Glomerular endothelial cell (primary cell): ENCODE data around the gene FN1. TPM values are rescaled to one million over a fixed set of nuclear protein-coding genes. Genes with fewer than 3 reads are reported as not detected.
"Not testable (repeated sequence)": the region's sequence is repeated elsewhere in the genome, so short reads cannot be mapped to it uniquely, and the experiment has no call there.

Experiments
- DNase-seq: peaks from one replicate; pipeline ENCODE4 v3.0.0-alpha.2; 2011; ENCODE audit warnings: low read depth, low spot score; ENCODE audit errors: extremely low read depth
- total RNA-seq: library from RNA; depleted of rRNA; stranded (reverse); fragments of >200 nt; gene quantifications from 2 replicates; pipeline ENCODE4 v1.2.3, GENCODE V29; 2015

FN1 gene
- total RNA-seq, 1 donor from 2014 or later: 8,511 TPM

GRCh38 chr2:215423928-215424540, 11.8 kb downstream of the FN1 start:
- no peak for DNase-seq

- no peak for DNase-seq
Observed at GRCh38 chr2:215423234-215423633, 12.6 kb downstream of the FN1 start.

DNA sequence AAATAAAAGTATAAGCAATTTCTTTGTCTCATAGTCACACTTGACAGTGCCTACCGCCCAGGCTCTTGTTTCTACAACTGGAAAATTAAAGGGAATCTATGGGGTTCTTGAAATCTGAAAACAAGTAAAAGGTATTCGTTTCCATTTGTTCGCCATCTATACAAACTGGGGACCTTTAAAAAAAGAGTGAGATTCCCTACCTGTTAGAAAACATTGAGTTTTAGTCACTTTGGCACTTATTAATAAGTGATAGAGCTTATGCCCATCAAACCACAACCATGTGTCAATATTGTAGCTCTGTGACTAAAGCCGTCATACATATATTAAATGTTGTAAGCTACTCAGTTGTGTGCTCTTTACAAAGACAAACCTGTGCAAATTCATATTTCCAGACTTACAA, 13.2 kb downstream of the FN1 start:
- no peak for DNase-seq

DNA sequence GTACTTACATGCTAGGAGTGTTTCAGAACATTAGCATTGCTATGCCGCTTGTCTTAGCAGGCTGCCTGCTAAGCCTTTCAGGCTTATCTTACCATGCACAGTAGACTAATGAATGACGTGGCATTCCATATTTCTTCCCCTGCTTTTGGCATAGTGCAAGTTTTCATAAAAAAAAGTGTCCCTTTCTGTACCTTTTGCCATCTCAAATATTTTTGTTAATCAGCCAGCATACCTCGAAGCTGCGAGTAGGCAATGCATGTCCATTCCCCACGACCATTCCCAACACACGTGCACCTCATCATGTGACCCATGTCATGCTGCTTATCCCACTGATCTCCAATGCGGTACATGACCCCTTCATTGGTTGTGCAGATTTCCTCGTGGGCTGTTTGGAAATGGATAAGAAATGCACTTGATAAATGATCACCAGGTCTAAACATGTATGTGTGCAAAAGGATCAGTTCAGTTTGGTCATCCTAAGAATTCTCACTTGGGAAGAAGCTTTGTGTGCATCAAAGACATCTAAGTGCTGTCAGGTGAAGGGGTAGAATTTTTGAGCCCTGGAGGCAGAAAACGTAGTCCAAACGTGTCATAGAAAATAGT, 13.9 kb downstream of the FN1 start:
- no peak for DNase-seq

DNA sequence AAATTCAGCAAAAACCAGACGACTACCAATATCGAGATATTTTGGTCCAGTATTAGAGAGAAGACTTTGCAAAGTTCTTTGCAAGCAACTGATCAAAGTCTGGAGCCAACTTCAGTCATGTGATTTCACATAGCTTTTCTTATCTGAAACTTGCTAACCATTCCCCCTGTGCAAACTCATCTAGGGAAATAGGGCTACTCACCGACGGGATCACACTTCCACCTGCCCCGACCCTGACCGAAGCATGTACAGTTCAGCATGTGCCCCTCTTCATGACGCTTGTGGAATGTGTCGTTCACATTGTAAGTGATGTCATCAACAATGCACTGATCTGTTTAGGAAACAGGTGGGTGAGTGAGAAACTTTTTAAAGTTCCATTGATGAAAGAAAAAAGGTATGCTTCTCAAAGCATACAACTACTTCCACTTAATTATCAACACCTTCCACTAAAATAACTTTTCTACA, 15.4 kb downstream of the FN1 start:
- DNase-seq: no peak

- DNase-seq: no peak
Observed at GRCh38 chr2:215419769-215420470, 15.9 kb downstream of the FN1 start.

- no peak for DNase-seq
Observed at GRCh38 chr2:215419113-215419512, 16.8 kb downstream of the FN1 start.

- no peak for DNase-seq
Observed at GRCh38 chr2:215418064-215418963, 17.6 kb downstream of the FN1 start.

- DNase-seq: no peak
Observed at GRCh38 chr2:215417400-215417951, 18.4 kb downstream of the FN1 start.

DNA sequence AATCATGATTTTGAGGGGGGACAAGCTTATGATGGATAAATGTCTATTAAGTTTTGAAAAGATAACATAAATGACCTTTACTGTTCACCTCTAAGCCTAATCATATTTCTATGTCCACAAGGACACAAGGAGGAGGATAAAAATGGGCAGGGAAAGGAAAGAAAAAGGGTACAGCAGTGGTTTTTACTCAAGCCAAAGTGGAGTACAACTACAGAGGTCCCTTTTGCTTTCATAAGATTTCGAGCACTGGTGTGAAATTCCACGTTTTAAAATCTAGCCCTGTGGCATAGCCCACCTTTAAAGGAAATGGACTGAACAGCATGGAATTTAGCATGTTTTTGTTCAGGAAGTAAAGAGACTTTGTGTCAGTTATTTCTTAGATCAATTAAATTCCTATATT, 19.2 kb downstream of the FN1 start:
- DNase-seq: no peak

GRCh38 chr2:215415820-215416577, 19.9 kb downstream of the FN1 start:
- no peak for DNase-seq

DNA sequence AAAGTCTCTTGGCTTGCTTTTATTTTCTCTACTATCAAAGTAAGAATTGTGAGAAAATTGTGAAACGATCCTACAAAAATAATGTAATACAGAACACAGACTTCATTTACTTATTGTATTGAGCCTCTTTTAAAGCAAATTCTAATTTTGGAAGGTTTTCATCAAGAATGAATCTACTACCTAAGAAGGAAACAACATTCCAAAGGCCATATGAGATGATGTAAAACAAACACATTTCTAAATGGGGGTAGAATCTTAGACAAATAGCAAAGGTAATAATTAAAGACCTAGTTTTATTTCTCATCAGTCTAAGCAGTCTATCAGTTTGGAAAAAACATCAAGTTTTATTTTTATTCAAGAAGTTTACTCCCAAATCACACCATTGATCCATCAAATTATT, 20.6 kb downstream of the FN1 start:
- no peak for DNase-seq

DNA sequence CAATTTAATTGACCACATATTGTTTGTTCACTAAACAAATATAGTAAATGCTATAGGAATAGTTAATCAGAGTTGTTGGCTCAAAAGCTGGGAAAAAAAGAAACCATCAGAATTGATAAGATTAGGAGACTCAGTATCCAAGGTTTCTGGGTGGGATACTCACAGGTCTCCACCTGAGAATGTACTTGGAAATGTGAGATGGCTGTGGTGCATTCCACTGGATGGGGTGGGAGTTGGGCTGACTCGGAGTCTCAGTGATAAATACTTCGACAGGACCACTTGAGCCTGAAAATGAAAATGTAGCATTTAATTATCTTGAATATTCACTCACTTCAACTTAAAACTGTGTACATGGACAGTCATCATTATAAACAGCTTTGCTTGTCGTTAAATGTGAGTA, 21.2 kb downstream of the FN1 start:
- no peak for DNase-seq

- no peak for DNase-seq
Observed at GRCh38 chr2:215413974-215414373, 21.9 kb downstream of the FN1 start.

DNA sequence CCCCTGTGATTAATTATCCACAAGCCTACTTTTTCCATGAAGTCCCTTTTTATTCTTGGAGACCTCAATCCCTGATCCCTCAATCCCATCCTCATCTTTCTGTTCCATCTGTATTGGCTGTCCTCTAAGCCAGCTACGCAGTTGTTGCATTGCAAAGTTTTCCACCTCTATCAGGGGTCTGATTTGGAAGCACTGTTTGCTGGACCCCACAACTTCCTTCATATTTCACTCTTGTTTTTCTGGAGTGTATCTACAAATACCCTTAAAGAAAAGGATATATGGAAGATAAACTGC, 22.4 kb downstream of the FN1 start:
- DNase-seq: no peak

- DNase-seq: no peak
Observed at GRCh38 chr2:215411941-215412743, 23.7 kb downstream of the FN1 start.

- peak; percentile 68 for DNase-seq
Observed at GRCh38 chr2:215410932-215411285, 25.0 kb downstream of the FN1 start.

DNA sequence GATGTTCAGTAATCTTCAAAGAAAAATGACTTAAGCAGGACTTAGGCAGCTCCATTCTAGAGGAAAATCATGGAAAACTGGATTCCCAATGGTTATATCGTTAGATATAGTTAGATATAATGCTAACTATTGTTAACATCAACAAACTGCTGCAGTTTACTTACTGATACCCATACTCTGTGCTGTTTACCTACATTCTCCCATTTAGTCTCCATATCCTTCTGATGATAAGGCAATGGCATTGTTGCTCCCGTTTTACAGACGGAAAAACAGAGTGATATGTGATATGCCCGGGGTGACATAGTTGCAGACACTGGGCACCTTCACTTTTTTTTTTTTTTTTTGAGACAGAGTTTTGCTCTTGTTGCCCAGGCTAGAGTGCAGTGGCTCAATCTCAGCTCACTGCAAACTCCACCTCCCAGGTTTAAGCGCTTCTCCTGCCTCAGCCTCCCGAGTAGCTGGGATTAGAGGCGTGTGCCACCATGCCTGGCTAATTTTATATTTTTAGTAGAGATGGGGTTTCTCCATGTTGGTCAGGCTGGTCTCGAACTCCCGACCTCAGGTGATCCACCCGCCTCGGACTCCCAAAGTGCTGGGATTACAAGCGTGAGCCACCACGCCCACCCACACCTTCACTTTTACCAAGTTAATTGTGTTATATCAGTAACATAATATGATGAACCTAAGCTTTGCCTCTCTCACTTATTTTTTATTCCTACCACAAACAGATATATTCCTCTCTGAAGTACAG, 25.5 kb downstream of the FN1 start:
- DNase-seq: not testable (repeated sequence)
